ENCODE measurements around the gene EFNA2.

Gene EFNA2

DNA sequence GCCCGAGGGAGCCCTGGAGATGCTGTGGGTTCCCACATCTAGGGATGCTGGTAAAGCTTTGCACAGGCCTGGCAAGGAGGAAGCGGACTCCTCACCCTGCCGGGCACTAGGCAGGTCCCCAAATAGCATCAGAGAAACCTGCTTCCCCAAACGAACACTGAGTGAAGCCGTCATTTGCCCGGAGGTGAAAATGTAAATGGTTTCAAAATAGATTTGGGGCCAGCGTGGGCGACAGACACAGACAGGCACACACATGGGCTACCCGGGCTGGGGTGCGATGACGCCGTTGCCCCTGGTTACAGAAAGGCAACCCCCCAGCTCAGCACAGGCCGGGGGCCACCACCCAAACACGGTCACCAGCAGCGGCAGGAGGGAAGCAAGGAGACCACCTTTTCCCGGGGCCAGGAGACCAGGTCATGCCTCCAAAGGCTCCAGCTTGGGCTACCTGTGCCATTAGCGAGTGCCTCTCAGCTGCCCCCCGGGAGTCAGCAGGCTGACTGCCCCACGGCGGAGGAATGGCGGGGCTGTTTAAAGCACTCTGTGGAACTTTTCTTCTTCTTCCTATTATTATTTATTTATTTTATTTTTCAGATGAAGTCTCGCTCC lies 50.5 kb downstream of the EFNA2 start:
- no peak overlapping the region for H2AFZ ChIP-seq (ENCODE audit: low read depth, low read length, severe bottlenecking)
- no peak overlapping the region for H3K4me2 ChIP-seq (ENCODE audit: low read depth, low read length, poor library complexity, severe bottlenecking)
- H4K20me1 ChIP-seq (ENCODE audit: low read depth, low read length), result no peaks in the 10 kb centered on the region
- H3K36me3 ChIP-seq (ENCODE audit: low read length), result no peaks in the 10 kb centered on the region
- no peak overlapping the region for H3K9ac ChIP-seq (ENCODE audit: low read length)
- no peak for TF ChIP-seq EZH2phosphoT487 (conservative IDR thresholded peaks at IDR 0.05; ENCODE audit: low read length)
- TF ChIP-seq, protein P1, sequence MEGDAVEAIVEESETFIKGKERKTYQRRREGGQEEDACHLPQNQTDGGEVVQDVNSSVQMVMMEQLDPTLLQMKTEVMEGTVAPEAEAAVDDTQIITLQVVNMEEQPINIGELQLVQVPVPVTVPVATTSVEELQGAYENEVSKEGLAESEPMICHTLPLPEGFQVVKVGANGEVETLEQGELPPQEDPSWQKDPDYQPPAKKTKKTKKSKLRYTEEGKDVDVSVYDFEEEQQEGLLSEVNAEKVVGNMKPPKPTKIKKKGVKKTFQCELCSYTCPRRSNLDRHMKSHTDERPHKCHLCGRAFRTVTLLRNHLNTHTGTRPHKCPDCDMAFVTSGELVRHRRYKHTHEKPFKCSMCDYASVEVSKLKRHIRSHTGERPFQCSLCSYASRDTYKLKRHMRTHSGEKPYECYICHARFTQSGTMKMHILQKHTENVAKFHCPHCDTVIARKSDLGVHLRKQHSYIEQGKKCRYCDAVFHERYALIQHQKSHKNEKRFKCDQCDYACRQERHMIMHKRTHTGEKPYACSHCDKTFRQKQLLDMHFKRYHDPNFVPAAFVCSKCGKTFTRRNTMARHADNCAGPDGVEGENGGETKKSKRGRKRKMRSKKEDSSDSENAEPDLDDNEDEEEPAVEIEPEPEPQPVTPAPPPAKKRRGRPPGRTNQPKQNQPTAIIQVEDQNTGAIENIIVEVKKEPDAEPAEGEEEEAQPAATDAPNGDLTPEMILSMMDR (IDR thresholded peaks at IDR 0.05; ENCODE audit: insufficient read depth, low read length, poor library complexity, severe bottlenecking), result no peak
- no peak overlapping the region for H3K27ac ChIP-seq (ENCODE audit: low read depth, low read length)
- no peaks in the 10 kb centered on the region for H3K9me2 ChIP-seq (replicated peaks; ENCODE audit: insufficient read depth, low read length)
- H3K4me3 ChIP-seq (ENCODE audit: insufficient read depth, low read length, poor library complexity, severe bottlenecking), result no peak overlapping the region
- no peaks in the 10 kb centered on the region for H3F3A ChIP-seq (ENCODE audit: insufficient read depth)
- no peaks in the 10 kb centered on the region for H3K27me3 ChIP-seq (ENCODE audit: low read length)
- H3K79me2 ChIP-seq (ENCODE audit: insufficient read depth, low read length), result no peaks in the 10 kb centered on the region
- H3K9me3 ChIP-seq (ENCODE audit: insufficient read depth, low read length), result no peaks in the 10 kb centered on the region

GRCh38 chr19:1340681-1341469 lies 55.2 kb downstream of the EFNA2 start:
- Histone ChIP-seq H3K9me3 (ENCODE audit: insufficient read depth, low read length) (no peaks in the 10 kb centered on the region), H3K9ac (ENCODE audit: low read length) (no peak overlapping the region), H3K27ac (ENCODE audit: low read depth, low read length) (no peak overlapping the region), H2AFZ (ENCODE audit: low read depth, low read length, severe bottlenecking) (no peak overlapping the region), H3F3A (ENCODE audit: insufficient read depth) (0 out of 2 replicates have a peak, but pooled peaks cover 4% of the 10 kb centered on the region), H3K9me2 (replicated peaks; ENCODE audit: insufficient read depth, low read length) (no peaks in the 10 kb centered on the region), H3K27me3 (ENCODE audit: low read length) (no peaks in the 10 kb centered on the region), H3K4me3 (ENCODE audit: insufficient read depth, low read length, poor library complexity, severe bottlenecking) (no peak overlapping the region), H4K20me1 (ENCODE audit: low read depth, low read length) (no peaks in the 10 kb centered on the region), H3K79me2 (ENCODE audit: insufficient read depth, low read length) (no peaks in the 10 kb centered on the region), H3K36me3 (ENCODE audit: low read length) (no peaks in the 10 kb centered on the region), H3K4me2 (ENCODE audit: low read depth, low read length, poor library complexity, severe bottlenecking) (no peak overlapping the region)
- TF ChIP-seq, protein P1 (IDR thresholded peaks at IDR 0.05; ENCODE audit: insufficient read depth, low read length, poor library complexity, severe bottlenecking), result no peak
- no peak for TF ChIP-seq EZH2phosphoT487 (conservative IDR thresholded peaks at IDR 0.05; ENCODE audit: low read length)

DNA sequence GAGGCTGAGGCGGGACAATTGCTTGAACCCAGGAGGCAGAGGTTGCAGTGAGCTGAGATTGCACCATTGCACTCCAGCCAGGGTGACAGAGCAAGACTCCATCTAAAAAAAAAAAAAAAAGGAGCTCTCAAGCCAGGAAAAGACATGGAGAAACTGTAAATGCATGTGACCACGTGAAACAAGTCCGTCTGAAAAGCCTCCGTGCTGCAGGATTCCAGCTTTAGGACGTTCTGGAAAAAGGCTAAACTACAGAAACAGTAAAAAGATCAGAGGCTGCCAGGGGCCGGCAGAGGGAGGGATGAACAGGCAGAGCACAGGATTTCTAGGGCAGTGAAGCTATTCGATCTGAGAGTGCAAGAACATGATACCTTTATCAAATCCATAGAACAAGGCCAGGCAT lies 57.4 kb downstream of the EFNA2 start:
- Histone ChIP-seq H3K27ac (ENCODE audit: low read depth, low read length) (no peak overlapping the region), H4K20me1 (ENCODE audit: low read depth, low read length) (no peaks in the 10 kb centered on the region), H3K79me2 (ENCODE audit: insufficient read depth, low read length) (no peaks in the 10 kb centered on the region), H3K9ac (ENCODE audit: low read length) (no peak overlapping the region), H3F3A (ENCODE audit: insufficient read depth) (0 out of 2 replicates have a peak, but pooled peaks cover 4% of the 10 kb centered on the region), H3K27me3 (ENCODE audit: low read length) (no peaks in the 10 kb centered on the region), H3K36me3 (ENCODE audit: low read length) (no peaks in the 10 kb centered on the region), H3K9me3 (ENCODE audit: insufficient read depth, low read length) (no peaks in the 10 kb centered on the region), H2AFZ (ENCODE audit: low read depth, low read length, severe bottlenecking) (no peak overlapping the region), H3K4me2 (ENCODE audit: low read depth, low read length, poor library complexity, severe bottlenecking) (no peak overlapping the region), H3K9me2 (replicated peaks; ENCODE audit: insufficient read depth, low read length) (no peaks in the 10 kb centered on the region), H3K4me3 (ENCODE audit: insufficient read depth, low read length, poor library complexity, severe bottlenecking) (no peak overlapping the region)
- TF ChIP-seq, protein P1 (IDR thresholded peaks at IDR 0.05; ENCODE audit: insufficient read depth, low read length, poor library complexity, severe bottlenecking), result no peak
- no peak for TF ChIP-seq EZH2phosphoT487 (conservative IDR thresholded peaks at IDR 0.05; ENCODE audit: low read length)

All from SU-DHL-6 (cell line).